Measurements from ENCODE around the gene SF3A1.

SF3A1 gene

GRCh38 chr22:30304495-30305244, 52.0 kb downstream of the SF3A1 start:
- ATAC-seq (ENCODE audit: low read depth): peak; percentile 40
- H3K9me3 ChIP-seq (ENCODE audit: severe bottlenecking): no peaks in the 10 kb centered on the region
- peaks cover 50% of the 10 kb centered on the region for H3K4me1 ChIP-seq (ENCODE audit: insufficient read depth, poor library complexity, severe bottlenecking)
- H3K4me3 ChIP-seq (ENCODE audit: severe bottlenecking): no peak overlapping the region
- no peak for TF ChIP-seq CTCF (IDR thresholded peaks at IDR 0.05; ENCODE audit: poor library complexity, severe bottlenecking)
- peak overlapping the region; percentile 85 for H3K27ac ChIP-seq (ENCODE audit: poor library complexity, severe bottlenecking)
- H3K27me3 ChIP-seq (ENCODE audit: insufficient read depth, poor library complexity, severe bottlenecking): no peaks in the 10 kb centered on the region
- DNase-seq (ENCODE audit: low spot score): no peak
- H3K36me3 ChIP-seq (ENCODE audit: low read depth): peaks cover 17% of the 10 kb centered on the region

GRCh38 chr22:30302810-30303138, 53.9 kb downstream of the SF3A1 start:
- ATAC-seq (ENCODE audit: low read depth) (no peak), DNase-seq (ENCODE audit: low spot score) (no peak)
- peaks cover 28% of the 10 kb centered on the region for H3K36me3 ChIP-seq (ENCODE audit: low read depth)
- no peaks in the 10 kb centered on the region for H3K27me3 ChIP-seq (ENCODE audit: insufficient read depth, poor library complexity, severe bottlenecking)
- peaks cover 50% of the 10 kb centered on the region for H3K4me1 ChIP-seq (ENCODE audit: insufficient read depth, poor library complexity, severe bottlenecking)
- no peak overlapping the region for H3K4me3 ChIP-seq (ENCODE audit: severe bottlenecking)
- no peaks in the 10 kb centered on the region for H3K9me3 ChIP-seq (ENCODE audit: severe bottlenecking)
- TF ChIP-seq CTCF (IDR thresholded peaks at IDR 0.05; ENCODE audit: poor library complexity, severe bottlenecking): no peak
- peak overlapping the region; percentile 85 for H3K27ac ChIP-seq (ENCODE audit: poor library complexity, severe bottlenecking)

- H3K4me3 ChIP-seq (ENCODE audit: severe bottlenecking): no peak overlapping the region
- no peak for TF ChIP-seq CTCF (IDR thresholded peaks at IDR 0.05; ENCODE audit: poor library complexity, severe bottlenecking)
- H3K9me3 ChIP-seq (ENCODE audit: severe bottlenecking): no peaks in the 10 kb centered on the region
- H3K27ac ChIP-seq (ENCODE audit: poor library complexity, severe bottlenecking): peak overlapping the region; percentile 85
- DNase-seq (ENCODE audit: low spot score) (no peak), ATAC-seq (ENCODE audit: low read depth) (peak; percentile 80)
- H3K4me1 ChIP-seq (ENCODE audit: insufficient read depth, poor library complexity, severe bottlenecking): peaks cover 50% of the 10 kb centered on the region
- H3K27me3 ChIP-seq (ENCODE audit: insufficient read depth, poor library complexity, severe bottlenecking): no peaks in the 10 kb centered on the region
- peaks cover 33% of the 10 kb centered on the region for H3K36me3 ChIP-seq (ENCODE audit: low read depth)
These were observed 54.5 kb downstream of the SF3A1 start for GRCh38 chr22:30301995-30302809.

GRCh38 chr22:30299322-30299721, 57.4 kb downstream of the SF3A1 start:
- peaks cover 45% of the 10 kb centered on the region for H3K36me3 ChIP-seq (ENCODE audit: low read depth)
- TF ChIP-seq CTCF (IDR thresholded peaks at IDR 0.05; ENCODE audit: poor library complexity, severe bottlenecking): no peak
- no peak overlapping the region for H3K4me3 ChIP-seq (ENCODE audit: severe bottlenecking)
- peaks cover 26% of the 10 kb centered on the region for H3K4me1 ChIP-seq (ENCODE audit: insufficient read depth, poor library complexity, severe bottlenecking)
- DNase-seq (ENCODE audit: low spot score) (no peak), ATAC-seq (ENCODE audit: low read depth) (no peak)
- H3K27ac ChIP-seq (ENCODE audit: poor library complexity, severe bottlenecking): no peak overlapping the region
- H3K9me3 ChIP-seq (ENCODE audit: severe bottlenecking): no peaks in the 10 kb centered on the region
- H3K27me3 ChIP-seq (ENCODE audit: insufficient read depth, poor library complexity, severe bottlenecking): no peaks in the 10 kb centered on the region
